IMR-90 (cell line): ENCODE data around the gene SIPA1L3.

ENCODE experiments used
- BHLHE40 ChIP-seq: fragments of 150-350 bp; IDR thresholded peaks from 2 replicates; pipeline ENCODE4 v1.6.1; 2016; ENCODE audit warnings: mild to moderate bottlenecking, low read depth, low read length
- CEBPB ChIP-seq: IDR thresholded peaks from 2 replicates; pipeline ENCODE4 v1.6.1; 2012; ENCODE audit warnings: low read depth, low read length, improper control_type of control experiment
- MXI1 ChIP-seq: IDR thresholded peaks from 2 replicates; pipeline ENCODE4 v1.6.1; 2012; ENCODE audit warnings: low read depth, mild to moderate bottlenecking, low read length, moderate library complexity, borderline replicate concordance
- POLR2A ChIP-seq: IDR thresholded peaks from 2 replicates; pipeline ENCODE4 v1.6.1; 2012; ENCODE audit warnings: mild to moderate bottlenecking, low read depth, low read length
- RAD21 ChIP-seq: IDR thresholded peaks from 2 replicates; pipeline ENCODE4 v1.6.1; 2012; ENCODE audit warnings: low read length, improper control_type of control experiment
- SMC3 ChIP-seq: fragments of 150-350 bp; IDR thresholded peaks from 2 replicates; pipeline ENCODE4 v1.6.1; 2016; ENCODE audit warnings: low read depth, mild to moderate bottlenecking, antibody characterized with exemption, low read length, moderate library complexity
- TF ChIP-seq, protein P1 (sequence below): conservative IDR thresholded peaks from 2 replicates; pipeline ENCODE4 v1.5.1; 2012; ENCODE audit warnings: mild to moderate bottlenecking, low read depth, low read length, improper control_type of control experiment

DNA sequence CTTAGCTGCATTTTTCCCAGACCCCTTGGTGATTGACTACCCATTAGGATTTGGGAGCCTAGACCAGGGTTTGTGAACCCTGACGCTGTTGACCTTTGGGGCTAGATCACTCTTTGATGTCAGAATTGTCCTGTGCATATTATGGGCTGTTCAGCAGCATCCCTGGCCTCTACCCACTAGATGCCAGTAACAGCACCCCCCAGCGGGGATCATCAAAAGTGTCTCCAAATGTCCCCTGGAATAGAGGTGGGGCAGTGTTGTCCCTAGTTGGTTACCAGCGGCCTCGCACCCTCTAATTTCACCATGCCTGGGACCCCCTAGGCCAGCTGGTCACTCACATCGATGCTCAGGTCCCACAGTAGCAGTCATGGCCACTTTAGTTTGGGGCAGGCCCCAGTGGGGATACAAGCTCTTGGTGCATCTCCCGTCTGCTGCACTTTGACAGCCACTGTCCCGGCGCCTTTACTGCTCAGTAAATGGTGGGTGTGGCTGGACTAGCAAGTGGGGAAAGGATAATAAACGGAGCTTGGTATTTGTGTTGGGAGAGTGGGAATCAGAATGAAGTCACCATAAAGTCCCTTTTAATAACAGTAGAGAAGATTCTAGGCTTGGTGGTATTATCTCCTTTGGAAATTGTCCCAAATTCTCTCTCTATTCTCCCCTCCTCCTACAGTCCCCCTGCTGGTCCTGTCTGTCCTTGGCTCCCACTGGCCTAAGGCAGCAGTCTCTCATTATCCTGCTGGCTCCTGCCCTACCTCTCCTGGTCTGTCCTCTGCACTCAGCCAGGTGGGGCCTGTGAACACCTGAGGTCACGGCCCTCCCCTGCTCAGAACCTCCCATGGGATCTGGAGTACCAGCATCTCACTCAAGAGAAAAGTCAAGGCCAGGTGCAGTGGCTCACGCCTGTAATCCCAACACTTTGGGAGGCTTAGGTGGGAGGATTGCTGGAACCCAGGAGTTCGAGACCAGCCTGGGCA, 80.6 kb downstream of the SIPA1L3 start:
- TF ChIP-seq, protein P1, sequence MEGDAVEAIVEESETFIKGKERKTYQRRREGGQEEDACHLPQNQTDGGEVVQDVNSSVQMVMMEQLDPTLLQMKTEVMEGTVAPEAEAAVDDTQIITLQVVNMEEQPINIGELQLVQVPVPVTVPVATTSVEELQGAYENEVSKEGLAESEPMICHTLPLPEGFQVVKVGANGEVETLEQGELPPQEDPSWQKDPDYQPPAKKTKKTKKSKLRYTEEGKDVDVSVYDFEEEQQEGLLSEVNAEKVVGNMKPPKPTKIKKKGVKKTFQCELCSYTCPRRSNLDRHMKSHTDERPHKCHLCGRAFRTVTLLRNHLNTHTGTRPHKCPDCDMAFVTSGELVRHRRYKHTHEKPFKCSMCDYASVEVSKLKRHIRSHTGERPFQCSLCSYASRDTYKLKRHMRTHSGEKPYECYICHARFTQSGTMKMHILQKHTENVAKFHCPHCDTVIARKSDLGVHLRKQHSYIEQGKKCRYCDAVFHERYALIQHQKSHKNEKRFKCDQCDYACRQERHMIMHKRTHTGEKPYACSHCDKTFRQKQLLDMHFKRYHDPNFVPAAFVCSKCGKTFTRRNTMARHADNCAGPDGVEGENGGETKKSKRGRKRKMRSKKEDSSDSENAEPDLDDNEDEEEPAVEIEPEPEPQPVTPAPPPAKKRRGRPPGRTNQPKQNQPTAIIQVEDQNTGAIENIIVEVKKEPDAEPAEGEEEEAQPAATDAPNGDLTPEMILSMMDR: peak; percentile 14; the same call in 1 of the 2 replicates
- TF ChIP-seq SMC3 (no peak; the same call in 1 of the 2 replicates), MXI1 (no peak), BHLHE40 (no peak), POLR2A (no peak), CEBPB (no peak), RAD21 (no peak)
